ENCODE data around the gene AVPR1A. TPM values are rescaled to one million over a fixed set of nuclear protein-coding genes. Genes with fewer than 3 reads are reported as not detected.

AVPR1A gene
- total RNA-seq, 4 donors from 2014 or later = 5.2 to 10.0 (median 7.9) TPM

DNA sequence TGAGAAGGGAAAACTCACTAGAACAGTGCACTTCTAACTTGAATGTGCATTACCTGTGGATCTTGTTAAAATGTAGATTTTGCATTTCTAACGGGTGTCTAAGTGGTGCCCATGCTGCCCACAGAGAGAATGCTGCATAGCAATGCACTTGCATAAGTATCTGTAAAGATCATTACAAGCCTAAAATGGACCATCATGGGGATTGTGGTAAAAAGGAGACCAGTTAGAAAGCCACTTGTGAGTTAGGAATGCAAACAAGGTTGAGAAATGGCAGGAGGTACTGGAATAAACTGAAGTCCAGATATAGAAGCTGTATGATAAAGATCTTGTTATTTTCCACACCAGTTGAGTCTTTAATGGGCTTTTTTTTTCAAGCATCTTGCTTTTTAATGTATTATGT lies 18.8 kb downstream of the AVPR1A start:
- H3K9me3 ChIP-seq = no peaks in the 10 kb centered on the region
- TF ChIP-seq EP300 (IDR thresholded peaks at IDR 0.05) = no peak
- no peak for TF ChIP-seq CTCF (IDR thresholded peaks at IDR 0.05)
- no peak for TF ChIP-seq POLR2A (IDR thresholded peaks at IDR 0.05)
- TF ChIP-seq POLR2AphosphoS5 (IDR thresholded peaks at IDR 0.05) = no peak

DNA sequence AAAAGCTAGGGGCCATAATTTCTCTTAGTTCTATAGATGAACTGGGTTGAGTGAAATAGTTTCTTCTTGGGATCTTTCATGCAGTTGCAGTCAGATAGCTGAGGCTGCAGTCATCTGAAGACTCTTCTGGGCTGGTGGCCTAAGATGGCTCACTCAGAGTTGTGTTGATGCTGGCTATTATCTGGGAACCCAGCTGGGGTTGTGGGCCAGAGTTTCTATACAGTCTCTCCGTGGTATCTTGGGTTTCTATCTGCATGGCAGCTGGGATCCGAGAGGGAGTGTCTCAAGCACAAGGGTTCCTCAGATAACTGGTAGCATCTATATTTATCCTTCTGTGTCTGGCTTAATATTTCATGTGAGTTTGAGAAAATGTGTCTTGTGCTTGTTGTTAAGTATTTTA lies 21.1 kb downstream of the AVPR1A start:
- no peak for TF ChIP-seq POLR2AphosphoS5 (IDR thresholded peaks at IDR 0.05)
- TF ChIP-seq POLR2A (IDR thresholded peaks at IDR 0.05) = no peak
- no peak for TF ChIP-seq CTCF (IDR thresholded peaks at IDR 0.05)
- TF ChIP-seq EP300 (IDR thresholded peaks at IDR 0.05) = no peak
- H3K27me3 ChIP-seq = no peaks in the 10 kb centered on the region
- DNase-seq (ENCODE audit: low spot score in 2 of 2) = no peak
- no peaks in the 10 kb centered on the region for H3K4me1 ChIP-seq
- WGBS = 59% methylated on average over 2 of the region's 2 CpGs
- no peak overlapping the region for H3K4me3 ChIP-seq
- H3K9me3 ChIP-seq = no peaks in the 10 kb centered on the region
- H3K27ac ChIP-seq = no peak overlapping the region
- H3K36me3 ChIP-seq = no peaks in the 10 kb centered on the region

More for the DNA sequence above, 18.8 kb downstream of the AVPR1A start:
- no peaks in the 10 kb centered on the region for H3K4me1 ChIP-seq
- DNase-seq (ENCODE audit: low spot score in 2 of 2) = no peak
- no peaks in the 10 kb centered on the region for H3K36me3 ChIP-seq
- H3K27ac ChIP-seq = no peak overlapping the region
- 95% methylated on average over 1 of the region's 1 CpG for WGBS
- no peaks in the 10 kb centered on the region for H3K27me3 ChIP-seq
- no peak overlapping the region for H3K4me3 ChIP-seq

DNA sequence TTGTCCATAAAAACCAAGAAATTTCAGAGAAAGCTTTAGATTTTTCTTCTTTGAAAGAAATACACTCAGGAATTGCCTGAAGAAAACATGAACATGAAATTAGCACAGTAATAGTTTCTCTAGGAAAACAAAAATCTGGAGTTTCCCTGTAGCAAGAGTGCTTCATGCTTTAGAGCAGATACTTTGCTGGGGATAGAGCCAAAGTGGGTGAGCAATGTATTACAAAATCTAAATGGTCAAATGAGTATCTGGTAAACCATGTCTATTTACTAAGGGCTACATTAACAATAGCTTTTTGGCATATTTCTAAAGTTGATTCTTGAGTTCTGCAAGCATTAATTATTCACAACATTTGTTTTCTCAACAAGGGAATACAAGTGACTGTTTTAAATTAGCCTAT lies 26.2 kb downstream of the AVPR1A start:
- DNase-seq (ENCODE audit: low spot score in 2 of 2) = no peak
- no peaks in the 10 kb centered on the region for H3K9me3 ChIP-seq
- H3K36me3 ChIP-seq = no peaks in the 10 kb centered on the region
- H3K27ac ChIP-seq = no peak overlapping the region
- no peak overlapping the region for H3K4me3 ChIP-seq
- H3K4me1 ChIP-seq = no peaks in the 10 kb centered on the region
- H3K27me3 ChIP-seq = no peaks in the 10 kb centered on the region
- TF ChIP-seq POLR2AphosphoS5 (IDR thresholded peaks at IDR 0.05) (no peak), CTCF (IDR thresholded peaks at IDR 0.05) (no peak), EP300 (IDR thresholded peaks at IDR 0.05) (no peak), POLR2A (IDR thresholded peaks at IDR 0.05) (no peak)

- TF ChIP-seq EP300 (IDR thresholded peaks at IDR 0.05) (no peak), CTCF (IDR thresholded peaks at IDR 0.05) (peak; percentile 39 to 56)
- H3K27me3 ChIP-seq = no peaks in the 10 kb centered on the region
- H3K4me3 ChIP-seq = no peak overlapping the region
- H3K4me1 ChIP-seq = no peaks in the 10 kb centered on the region
- H3K27ac ChIP-seq = no peak overlapping the region
- no peaks in the 10 kb centered on the region for H3K9me3 ChIP-seq
- no peaks in the 10 kb centered on the region for H3K36me3 ChIP-seq
- 13% methylated on average over 5 of the region's 5 CpGs for WGBS
- no peak for DNase-seq (ENCODE audit: low spot score in 2 of 2)
Observed at GRCh38 chr12:63103494-63104131, 47.4 kb downstream of the AVPR1A start.

DNA sequence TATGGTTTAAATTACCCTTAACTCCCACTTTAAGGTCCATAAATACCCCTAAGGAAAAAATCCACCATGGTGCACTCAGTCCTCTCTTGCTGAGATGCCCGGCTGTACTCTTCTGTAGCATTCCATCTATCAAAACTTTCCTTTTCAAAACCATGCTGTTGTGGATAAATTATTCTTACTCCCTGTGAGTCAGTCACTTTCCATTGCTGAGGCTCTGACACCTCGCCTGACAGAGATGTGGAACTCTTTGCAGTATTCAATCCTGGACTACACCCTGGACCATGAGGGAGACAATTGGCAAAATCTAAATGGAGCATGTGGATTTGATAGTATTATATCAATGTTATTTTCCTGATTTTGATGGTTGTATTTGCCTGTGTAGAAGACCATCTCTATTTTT lies 49.1 kb downstream of the AVPR1A start:
- no peaks in the 10 kb centered on the region for H3K36me3 ChIP-seq
- DNase-seq (ENCODE audit: low spot score in 2 of 2) = no peak
- no peaks in the 10 kb centered on the region for H3K27me3 ChIP-seq
- no peak overlapping the region for H3K27ac ChIP-seq
- H3K9me3 ChIP-seq = no peaks in the 10 kb centered on the region
- 77% methylated on average over 2 of the region's 2 CpGs for WGBS
- TF ChIP-seq POLR2A (IDR thresholded peaks at IDR 0.05) (no peak), POLR2AphosphoS5 (IDR thresholded peaks at IDR 0.05) (no peak), EP300 (IDR thresholded peaks at IDR 0.05) (no peak), CTCF (IDR thresholded peaks at IDR 0.05) (no peak)
- no peaks in the 10 kb centered on the region for H3K4me1 ChIP-seq
- no peak overlapping the region for H3K4me3 ChIP-seq
